Mononuclear cell (primary cell): ENCODE data around the gene CLPTM1L. TPM values are rescaled to one million over a fixed set of nuclear protein-coding genes. Genes with fewer than 3 reads are reported as not detected.
"Not testable (repeated sequence)": the region's sequence is repeated elsewhere in the genome, so short reads cannot be mapped to it uniquely, and the experiment has no call there.

Source experiments
- H3K27me3 ChIP-seq: 2 replicates; pipeline ENCODE4 v1.6.0; 2011; ENCODE audit warnings: low read length, control low read depth; ENCODE audit not compliant: insufficient read depth
- H3K4me1 ChIP-seq: 2 replicates; pipeline ENCODE4 v1.5.1; 2011; ENCODE audit warnings: mild to moderate bottlenecking, low read length, control low read depth; ENCODE audit not compliant: insufficient read depth
- H3K4me3 ChIP-seq: 2 replicates; pipeline ENCODE4 v1.5.1; 2011; ENCODE audit warnings: mild to moderate bottlenecking, low read length, moderate library complexity
- H3K9me3 ChIP-seq: 2 replicates; pipeline ENCODE4 v1.5.1; 2011; ENCODE audit warnings: low read depth, mild to moderate bottlenecking, control low read depth, low read length
- total RNA-seq: library from RNA; depleted of rRNA; stranded (reverse); fragments of >200 nt; gene quantifications from one replicate; pipeline ENCODE4 v1.2.3, GENCODE V29; 2012

Gene CLPTM1L
- total RNA-seq, 1 donor = 46.8 TPM

GRCh38 chr5:1282131-1282992 lies 62.5 kb downstream of the CLPTM1L start:
- no peak overlapping the region for H3K4me3 ChIP-seq
- no peaks in the 10 kb centered on the region for H3K9me3 ChIP-seq
- no peaks in the 10 kb centered on the region for H3K4me1 ChIP-seq
- H3K27me3 ChIP-seq = no peaks in the 10 kb centered on the region

- no peaks in the 10 kb centered on the region for H3K4me1 ChIP-seq
- no peak overlapping the region for H3K4me3 ChIP-seq
- no peaks in the 10 kb centered on the region for H3K9me3 ChIP-seq
- H3K27me3 ChIP-seq = no peaks in the 10 kb centered on the region
These were observed 63.6 kb downstream of the CLPTM1L start for GRCh38 chr5:1281038-1281882.

- no peaks in the 10 kb centered on the region for H3K4me1 ChIP-seq
- H3K9me3 ChIP-seq = no peaks in the 10 kb centered on the region
- H3K27me3 ChIP-seq = no peaks in the 10 kb centered on the region
- H3K4me3 ChIP-seq = no peak overlapping the region
These were observed 64.5 kb downstream of the CLPTM1L start for GRCh38 chr5:1280177-1281037.

GRCh38 chr5:1279443-1280151 lies 65.3 kb downstream of the CLPTM1L start:
- H3K9me3 ChIP-seq = no peaks in the 10 kb centered on the region
- H3K4me1 ChIP-seq = no peaks in the 10 kb centered on the region

GRCh38 chr5:1278656-1279442 lies 66.0 kb downstream of the CLPTM1L start:
- no peak overlapping the region for H3K4me3 ChIP-seq
- no peaks in the 10 kb centered on the region for H3K4me1 ChIP-seq
- H3K27me3 ChIP-seq = no peaks in the 10 kb centered on the region
- H3K9me3 ChIP-seq = no peaks in the 10 kb centered on the region

More at GRCh38 chr5:1279443-1280151, 65.3 kb downstream of the CLPTM1L start:
- Histone ChIP-seq H3K4me3 (no peak overlapping the region), H3K27me3 (no peaks in the 10 kb centered on the region)

GRCh38 chr5:1278216-1278615 lies 66.7 kb downstream of the CLPTM1L start:
- H3K27me3 ChIP-seq = no peaks in the 10 kb centered on the region
- no peaks in the 10 kb centered on the region for H3K9me3 ChIP-seq
- no peak overlapping the region for H3K4me3 ChIP-seq
- H3K4me1 ChIP-seq = no peaks in the 10 kb centered on the region

GRCh38 chr5:1277781-1278180 lies 67.1 kb downstream of the CLPTM1L start:
- H3K4me1 ChIP-seq = no peaks in the 10 kb centered on the region
- no peak overlapping the region for H3K4me3 ChIP-seq
- no peaks in the 10 kb centered on the region for H3K27me3 ChIP-seq
- no peaks in the 10 kb centered on the region for H3K9me3 ChIP-seq

GRCh38 chr5:1277331-1277730 lies 67.6 kb downstream of the CLPTM1L start:
- Histone ChIP-seq H3K27me3 (no peaks in the 10 kb centered on the region), H3K9me3 (no peaks in the 10 kb centered on the region), H3K4me1 (no peaks in the 10 kb centered on the region), H3K4me3 (no peak overlapping the region)

- Histone ChIP-seq H3K4me3 (no peak overlapping the region), H3K27me3 (no peaks in the 10 kb centered on the region), H3K4me1 (no peaks in the 10 kb centered on the region), H3K9me3 (no peaks in the 10 kb centered on the region)
These were observed 68.0 kb downstream of the CLPTM1L start for GRCh38 chr5:1276930-1277329.

- H3K4me3 ChIP-seq, H3K9me3 ChIP-seq, H3K27me3 ChIP-seq, H3K4me1 ChIP-seq: not testable (repeated sequence)
These were observed 69.2 kb downstream of the CLPTM1L start for GRCh38 chr5:1275397-1276391.

- no peaks in the 10 kb centered on the region for H3K9me3 ChIP-seq
- H3K4me3 ChIP-seq = no peak overlapping the region
- H3K27me3 ChIP-seq = no peaks in the 10 kb centered on the region
- H3K4me1 ChIP-seq = no peaks in the 10 kb centered on the region
These were observed 70.4 kb downstream of the CLPTM1L start for GRCh38 chr5:1274471-1274870.

- Histone ChIP-seq H3K27me3 (no peaks in the 10 kb centered on the region), H3K4me1 (no peaks in the 10 kb centered on the region), H3K4me3 (no peak overlapping the region), H3K9me3 (no peaks in the 10 kb centered on the region)
These were observed 71.2 kb downstream of the CLPTM1L start for GRCh38 chr5:1273745-1274144.

- Histone ChIP-seq H3K27me3 (no peaks in the 10 kb centered on the region), H3K4me1 (no peaks in the 10 kb centered on the region), H3K4me3 (no peak overlapping the region), H3K9me3 (no peaks in the 10 kb centered on the region)
These were observed 72.7 kb downstream of the CLPTM1L start for GRCh38 chr5:1272201-1272600.
